A549 (cell line): Measurements from ENCODE around the gene TALDO1.

Source experiments
- BHLHE40 ChIP-seq: IDR thresholded peaks from 2 replicates; pipeline ENCODE4 v1.6.1; 2012; ENCODE audit warnings: low read depth, low read length, inconsistent platforms
- ELK1 ChIP-seq: fragments of 150-350 bp; IDR thresholded peaks from 2 replicates; pipeline ENCODE4 v1.6.1; 2014; ENCODE audit warnings: low read depth, mild to moderate bottlenecking, low read length
- EP300 ChIP-seq, 2 experiments: fragments of >200 bp; sonication (Bioruptor Twin); formaldehyde crosslinking; IDR thresholded peaks; 2 replicates in 1 of 2; 3 replicates in 1 of 2; pipeline ENCODE4 v1.6.1; 2016 to 2017
- ESRRA ChIP-seq: fragments of 150-350 bp; IDR thresholded peaks from 2 replicates; pipeline ENCODE4 v1.6.1; 2014; ENCODE audit warnings: mild to moderate bottlenecking, low read length, borderline replicate concordance
- FOSL2 ChIP-seq, 2 experiments: fragments of 450-650 bp in 1 of 2; fragments of >200 bp in 1 of 2; sonication (Bioruptor Twin) in 1 of 2; formaldehyde crosslinking; IDR thresholded peaks; 2 replicates each; pipeline versions ENCODE4 v1.5.0 to v1.6.1; 2016 to 2020; ENCODE audit warnings: mild to moderate bottlenecking in 1 of 2, moderate library complexity in 1 of 2
- JUN ChIP-seq, 2 experiments: fragments of >200 bp; sonication (Bioruptor Twin); formaldehyde crosslinking; IDR thresholded peaks; 2 replicates in 1 of 2; 3 replicates in 1 of 2; pipeline ENCODE4 v1.6.1; 2016 to 2017
- MAX ChIP-seq: IDR thresholded peaks from 2 replicates; pipeline ENCODE4 v1.6.1; 2012
- POLR2A ChIP-seq: IDR thresholded peaks from 2 replicates; pipeline ENCODE4 v1.6.1; 2012; ENCODE audit warnings: mild to moderate bottlenecking, low read length
- RAD21 ChIP-seq, 2 experiments: fragments of >200 bp in 1 of 2; sonication (Bioruptor Twin) in 1 of 2; formaldehyde crosslinking in 1 of 2; IDR thresholded peaks in 1 of 2; conservative IDR thresholded peaks in 1 of 2; 2 replicates in 1 of 2; 3 replicates in 1 of 2; pipeline ENCODE4 v1.6.1; 2012 to 2018; ENCODE audit warnings: inconsistent platforms in 1 of 2
- REST ChIP-seq: fragments of 200-600 bp; sonication (generic); IDR thresholded peaks from 2 replicates; pipeline ENCODE4 v1.6.1; 2016; ENCODE audit warnings: antibody characterized with exemption, mild to moderate bottlenecking, moderate library complexity
- TF ChIP-seq, protein P1 (sequence below): fragments of >200 bp; sonication (Bioruptor Twin); formaldehyde crosslinking; IDR thresholded peaks from 3 replicates; pipeline ENCODE4 v1.5.1; 2016

DNA sequence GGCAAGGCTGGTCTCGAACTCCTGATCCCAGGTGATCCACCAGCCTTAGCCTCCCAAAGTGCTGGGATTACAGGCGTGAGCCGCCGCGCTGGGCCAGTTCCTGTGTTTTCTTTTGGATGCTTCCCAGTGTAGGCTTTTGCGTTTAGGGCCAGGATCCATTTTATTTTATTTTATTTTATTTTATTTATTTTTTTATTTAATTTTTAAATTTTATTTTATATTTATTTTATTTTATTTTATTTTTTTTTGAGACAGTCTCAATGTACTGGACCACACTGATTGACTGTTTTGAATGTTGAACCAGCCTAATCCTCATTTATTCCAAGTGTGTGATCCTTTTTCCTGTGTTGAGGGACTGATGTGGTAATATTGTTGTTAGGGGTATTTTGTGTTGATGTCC, 32.8 kb upstream of the TALDO1 start:
- TF ChIP-seq, protein P1, sequence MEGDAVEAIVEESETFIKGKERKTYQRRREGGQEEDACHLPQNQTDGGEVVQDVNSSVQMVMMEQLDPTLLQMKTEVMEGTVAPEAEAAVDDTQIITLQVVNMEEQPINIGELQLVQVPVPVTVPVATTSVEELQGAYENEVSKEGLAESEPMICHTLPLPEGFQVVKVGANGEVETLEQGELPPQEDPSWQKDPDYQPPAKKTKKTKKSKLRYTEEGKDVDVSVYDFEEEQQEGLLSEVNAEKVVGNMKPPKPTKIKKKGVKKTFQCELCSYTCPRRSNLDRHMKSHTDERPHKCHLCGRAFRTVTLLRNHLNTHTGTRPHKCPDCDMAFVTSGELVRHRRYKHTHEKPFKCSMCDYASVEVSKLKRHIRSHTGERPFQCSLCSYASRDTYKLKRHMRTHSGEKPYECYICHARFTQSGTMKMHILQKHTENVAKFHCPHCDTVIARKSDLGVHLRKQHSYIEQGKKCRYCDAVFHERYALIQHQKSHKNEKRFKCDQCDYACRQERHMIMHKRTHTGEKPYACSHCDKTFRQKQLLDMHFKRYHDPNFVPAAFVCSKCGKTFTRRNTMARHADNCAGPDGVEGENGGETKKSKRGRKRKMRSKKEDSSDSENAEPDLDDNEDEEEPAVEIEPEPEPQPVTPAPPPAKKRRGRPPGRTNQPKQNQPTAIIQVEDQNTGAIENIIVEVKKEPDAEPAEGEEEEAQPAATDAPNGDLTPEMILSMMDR: no peak
- TF ChIP-seq REST (no peak), ELK1 (no peak), RAD21 (conservative IDR thresholded peaks at IDR 0.05 in 1 of 2, IDR thresholded peaks at IDR 0.05 in 1 of 2) (no peak), JUN (IDR thresholded peaks at IDR 0.05) (no peak), BHLHE40 (no peak), EP300 (IDR thresholded peaks at IDR 0.05) (no peak), POLR2A (no peak), FOSL2 (IDR thresholded peaks at IDR 0.05) (no peak), FOSL2 (CRISPR knock-in tag; IDR thresholded peaks at IDR 0.05) (no peak), MAX (no peak), ESRRA (no peak)
